ENCODE data around the gene UTS2B.

Gene UTS2B

GRCh38 chr3:191362037-191362436 is 31.7 kb upstream of the UTS2B start:
- in situ Hi-C loops (cut with HindIII; ENCODE audit: low pct_unique_long_range_greater_than_20kb, low sequenced_read_pairs) = no loop called here
- no peak for DNase-seq (ENCODE audit: low read depth in 1 of 2, low spot score in 1 of 2)
- TF ChIP-seq JUND (IDR thresholded peaks at IDR 0.05; ENCODE audit: low read depth) = no peak

- no peak for TF ChIP-seq JUND (IDR thresholded peaks at IDR 0.05; ENCODE audit: low read depth)
- in situ Hi-C loops (cut with HindIII; ENCODE audit: low pct_unique_long_range_greater_than_20kb, low sequenced_read_pairs) = no loop called here
- DNase-seq (ENCODE audit: low read depth in 1 of 2, low spot score in 1 of 2) = no peak
Measured at GRCh38 chr3:191361456-191361855, 31.1 kb upstream of the UTS2B start.

GRCh38 chr3:191360620-191361019 is 30.3 kb upstream of the UTS2B start:
- in situ Hi-C loops (cut with HindIII; ENCODE audit: low pct_unique_long_range_greater_than_20kb, low sequenced_read_pairs) = no loop called here
- TF ChIP-seq JUND (IDR thresholded peaks at IDR 0.05; ENCODE audit: low read depth) = no peak
- DNase-seq (ENCODE audit: low read depth in 1 of 2, low spot score in 1 of 2) = no peak

- DNase-seq (ENCODE audit: low read depth in 1 of 2, low spot score in 1 of 2) = no peak
- in situ Hi-C loops (cut with HindIII; ENCODE audit: low pct_unique_long_range_greater_than_20kb, low sequenced_read_pairs) = no loop called here
- no peak for TF ChIP-seq JUND (IDR thresholded peaks at IDR 0.05; ENCODE audit: low read depth)
Measured at GRCh38 chr3:191358929-191359328, 28.6 kb upstream of the UTS2B start.

- in situ Hi-C loops (cut with HindIII; ENCODE audit: low pct_unique_long_range_greater_than_20kb, low sequenced_read_pairs) = no loop called here
- DNase-seq (ENCODE audit: low read depth in 1 of 2, low spot score in 1 of 2) = no peak
- no peak for TF ChIP-seq JUND (IDR thresholded peaks at IDR 0.05; ENCODE audit: low read depth)
Measured at GRCh38 chr3:191357909-191358308, 27.6 kb upstream of the UTS2B start.

- no peak for TF ChIP-seq JUND (IDR thresholded peaks at IDR 0.05; ENCODE audit: low read depth)
- in situ Hi-C loops (cut with HindIII; ENCODE audit: low pct_unique_long_range_greater_than_20kb, low sequenced_read_pairs) = no loop called here
- no peak for DNase-seq (ENCODE audit: low read depth in 1 of 2, low spot score in 1 of 2)
Measured at GRCh38 chr3:191356631-191357439, 26.5 kb upstream of the UTS2B start.

GRCh38 chr3:191355406-191355805 is 25.1 kb upstream of the UTS2B start:
- TF ChIP-seq JUND (IDR thresholded peaks at IDR 0.05; ENCODE audit: low read depth) = no peak
- no peak for DNase-seq (ENCODE audit: low read depth in 1 of 2, low spot score in 1 of 2)
- in situ Hi-C loops (cut with HindIII; ENCODE audit: low pct_unique_long_range_greater_than_20kb, low sequenced_read_pairs) = no loop called here

GRCh38 chr3:191353022-191353777 is 22.9 kb upstream of the UTS2B start:
- no peak for TF ChIP-seq JUND (IDR thresholded peaks at IDR 0.05; ENCODE audit: low read depth)
- in situ Hi-C loops (cut with HindIII; ENCODE audit: low pct_unique_long_range_greater_than_20kb, low sequenced_read_pairs) = no loop called here
- no peak for DNase-seq (ENCODE audit: low read depth in 1 of 2, low spot score in 1 of 2)

- in situ Hi-C loops (cut with HindIII; ENCODE audit: low pct_unique_long_range_greater_than_20kb, low sequenced_read_pairs) = no loop called here
- TF ChIP-seq JUND (IDR thresholded peaks at IDR 0.05; ENCODE audit: low read depth) = no peak
- no peak for DNase-seq (ENCODE audit: low read depth in 1 of 2, low spot score in 1 of 2)
Measured at GRCh38 chr3:191352014-191352413, 21.7 kb upstream of the UTS2B start.

- no peak for DNase-seq (ENCODE audit: low read depth in 1 of 2, low spot score in 1 of 2)
- TF ChIP-seq JUND (IDR thresholded peaks at IDR 0.05; ENCODE audit: low read depth) = no peak
- in situ Hi-C loops (cut with HindIII; ENCODE audit: low pct_unique_long_range_greater_than_20kb, low sequenced_read_pairs) = no loop called here
Measured at GRCh38 chr3:191350396-191351090, 20.2 kb upstream of the UTS2B start.

GRCh38 chr3:191348098-191348497 is 17.8 kb upstream of the UTS2B start:
- no peak for DNase-seq (ENCODE audit: low read depth in 1 of 2, low spot score in 1 of 2)
- no peak for TF ChIP-seq JUND (IDR thresholded peaks at IDR 0.05; ENCODE audit: low read depth)
- in situ Hi-C loops (cut with HindIII; ENCODE audit: low pct_unique_long_range_greater_than_20kb, low sequenced_read_pairs) = no loop called here

GRCh38 chr3:191347228-191347627 is 16.9 kb upstream of the UTS2B start:
- no peak for TF ChIP-seq JUND (IDR thresholded peaks at IDR 0.05; ENCODE audit: low read depth)
- in situ Hi-C loops (cut with HindIII; ENCODE audit: low pct_unique_long_range_greater_than_20kb, low sequenced_read_pairs) = no loop called here
- no peak for DNase-seq (ENCODE audit: low read depth in 1 of 2, low spot score in 1 of 2)

GRCh38 chr3:191345334-191345733 is 15.0 kb upstream of the UTS2B start:
- in situ Hi-C loops (cut with HindIII; ENCODE audit: low pct_unique_long_range_greater_than_20kb, low sequenced_read_pairs) = no loop called here
- no peak for TF ChIP-seq JUND (IDR thresholded peaks at IDR 0.05; ENCODE audit: low read depth)
- DNase-seq (ENCODE audit: low read depth in 1 of 2, low spot score in 1 of 2) = no peak
